ENCODE results near the gene KATNIP. TPM values are rescaled to one million over a fixed set of nuclear protein-coding genes. Genes with fewer than 3 reads are reported as not detected.
A peak's percentile ranks its signal among the peaks of the same experiment; 100 is the strongest.

Gene KATNIP
- total RNA-seq, 2 donors from 2014 or later: 16.0 to 23.7 TPM

GRCh38 chr16:27508476-27508875 lies 41.5 kb upstream of the KATNIP start:
- no peaks in the 10 kb centered on the region for H3K4me1 ChIP-seq (ENCODE audit: control insufficient read depth in 1 of 2, low read depth in 2 of 2)
- peaks cover 80% of the 10 kb centered on the region for H3K36me3 ChIP-seq
- TF ChIP-seq, protein P1, sequence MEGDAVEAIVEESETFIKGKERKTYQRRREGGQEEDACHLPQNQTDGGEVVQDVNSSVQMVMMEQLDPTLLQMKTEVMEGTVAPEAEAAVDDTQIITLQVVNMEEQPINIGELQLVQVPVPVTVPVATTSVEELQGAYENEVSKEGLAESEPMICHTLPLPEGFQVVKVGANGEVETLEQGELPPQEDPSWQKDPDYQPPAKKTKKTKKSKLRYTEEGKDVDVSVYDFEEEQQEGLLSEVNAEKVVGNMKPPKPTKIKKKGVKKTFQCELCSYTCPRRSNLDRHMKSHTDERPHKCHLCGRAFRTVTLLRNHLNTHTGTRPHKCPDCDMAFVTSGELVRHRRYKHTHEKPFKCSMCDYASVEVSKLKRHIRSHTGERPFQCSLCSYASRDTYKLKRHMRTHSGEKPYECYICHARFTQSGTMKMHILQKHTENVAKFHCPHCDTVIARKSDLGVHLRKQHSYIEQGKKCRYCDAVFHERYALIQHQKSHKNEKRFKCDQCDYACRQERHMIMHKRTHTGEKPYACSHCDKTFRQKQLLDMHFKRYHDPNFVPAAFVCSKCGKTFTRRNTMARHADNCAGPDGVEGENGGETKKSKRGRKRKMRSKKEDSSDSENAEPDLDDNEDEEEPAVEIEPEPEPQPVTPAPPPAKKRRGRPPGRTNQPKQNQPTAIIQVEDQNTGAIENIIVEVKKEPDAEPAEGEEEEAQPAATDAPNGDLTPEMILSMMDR (IDR thresholded peaks at IDR 0.05): no peak
- no peak overlapping the region for H3K4me3 ChIP-seq
- no peak overlapping the region for H3K27ac ChIP-seq
- DNase-seq (ENCODE audit: low spot score) (no peak), ATAC-seq (ENCODE audit: insufficient number of reproducible peaks, low FRiP score, low read depth) (no peak)
- no peaks in the 10 kb centered on the region for H3K27me3 ChIP-seq (replicated peaks; ENCODE audit: insufficient read depth)
- H3K9me3 ChIP-seq: no peaks in the 10 kb centered on the region

GRCh38 chr16:27511657-27512448 lies 38.1 kb upstream of the KATNIP start:
- Histone ChIP-seq H3K27me3 (replicated peaks; ENCODE audit: insufficient read depth) (no peaks in the 10 kb centered on the region), H3K4me1 (ENCODE audit: control insufficient read depth in 1 of 2, low read depth in 2 of 2) (no peaks in the 10 kb centered on the region), H3K4me3 (no peak overlapping the region), H3K9me3 (no peaks in the 10 kb centered on the region), H3K36me3 (peaks cover 49% of the 10 kb centered on the region), H3K27ac (no peak overlapping the region)
- TF ChIP-seq, protein P1 (IDR thresholded peaks at IDR 0.05): no peak
- no peak for DNase-seq (ENCODE audit: low spot score)
- ATAC-seq (ENCODE audit: insufficient number of reproducible peaks, low FRiP score, low read depth): no peak

- DNase-seq (ENCODE audit: low spot score) (no peak), ATAC-seq (ENCODE audit: insufficient number of reproducible peaks, low FRiP score, low read depth) (no peak)
- Histone ChIP-seq H3K4me1 (ENCODE audit: control insufficient read depth in 1 of 2, low read depth in 2 of 2) (no peaks in the 10 kb centered on the region), H3K27me3 (replicated peaks; ENCODE audit: insufficient read depth) (no peaks in the 10 kb centered on the region), H3K9me3 (no peaks in the 10 kb centered on the region), H3K36me3 (peaks cover 24% of the 10 kb centered on the region), H3K4me3 (no peak overlapping the region), H3K27ac (no peak overlapping the region)
- TF ChIP-seq, protein P1 (IDR thresholded peaks at IDR 0.05): no peak
Observed at GRCh38 chr16:27514806-27515205, 35.1 kb upstream of the KATNIP start.

DNA sequence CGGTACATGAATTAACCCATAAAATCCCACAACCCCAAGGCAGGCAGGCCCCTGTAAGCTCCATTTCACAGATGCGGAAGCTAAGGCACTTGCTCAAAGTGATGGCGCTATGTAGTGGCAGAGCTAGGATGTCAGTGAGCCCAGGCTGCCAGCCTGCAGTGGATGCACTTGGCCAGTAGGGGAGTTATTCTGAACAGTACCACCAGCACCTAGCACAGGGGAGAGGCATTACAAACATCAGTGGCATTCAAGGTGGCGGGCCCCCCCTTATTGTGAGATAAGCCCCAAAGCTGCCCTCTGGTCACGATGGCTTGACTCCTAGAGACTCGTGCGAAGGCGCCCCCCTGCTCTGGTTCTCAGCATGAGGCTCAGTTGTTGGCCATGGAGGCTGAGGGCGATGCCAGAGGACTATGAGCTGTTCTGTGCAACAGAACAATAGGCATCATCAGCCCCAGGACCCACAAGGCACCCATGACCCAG lies 34.0 kb upstream of the KATNIP start:
- DNase-seq (ENCODE audit: low spot score): no peak
- H3K9me3 ChIP-seq: no peaks in the 10 kb centered on the region
- TF ChIP-seq, protein P1 (IDR thresholded peaks at IDR 0.05): peak; percentile 40
- no peaks in the 10 kb centered on the region for H3K27me3 ChIP-seq (replicated peaks; ENCODE audit: insufficient read depth)
- H3K36me3 ChIP-seq: peaks cover 13% of the 10 kb centered on the region
- no peak overlapping the region for H3K27ac ChIP-seq
- H3K4me1 ChIP-seq (ENCODE audit: control insufficient read depth in 1 of 2, low read depth in 2 of 2): peaks cover 0 to 6% of the 10 kb centered on the region in 2 donors
- no peak overlapping the region for H3K4me3 ChIP-seq
- no peak for ATAC-seq (ENCODE audit: insufficient number of reproducible peaks, low FRiP score, low read depth)

DNA sequence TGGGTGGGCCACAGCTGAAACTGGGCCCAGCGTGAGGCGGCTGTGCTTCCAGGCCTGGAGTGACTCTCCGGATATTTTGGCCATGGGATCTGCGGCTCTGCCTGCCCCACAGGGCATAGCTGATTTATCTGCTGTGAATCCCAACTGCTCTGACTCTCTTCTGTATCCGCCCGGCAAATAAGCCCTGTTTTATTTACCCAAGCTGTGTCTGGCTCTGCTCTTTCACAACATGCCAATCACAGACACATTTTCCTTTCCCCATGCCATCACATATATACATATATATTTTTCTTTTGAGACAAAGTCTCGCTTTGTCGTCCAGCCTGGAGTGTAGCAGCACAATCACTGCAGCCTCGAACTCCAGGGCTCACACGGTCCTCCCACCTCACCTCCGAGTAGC lies 33.6 kb upstream of the KATNIP start:
- TF ChIP-seq, protein P1 (IDR thresholded peaks at IDR 0.05): no peak
- H3K27ac ChIP-seq: no peak overlapping the region
- ATAC-seq (ENCODE audit: insufficient number of reproducible peaks, low FRiP score, low read depth) (no peak), DNase-seq (ENCODE audit: low spot score) (no peak)
- H3K4me3 ChIP-seq: no peak overlapping the region
- H3K36me3 ChIP-seq: peaks cover 8% of the 10 kb centered on the region
- peaks cover 3 to 10% of the 10 kb centered on the region in 2 donors for H3K4me1 ChIP-seq (ENCODE audit: control insufficient read depth in 1 of 2, low read depth in 2 of 2)
- H3K27me3 ChIP-seq (replicated peaks; ENCODE audit: insufficient read depth): no peaks in the 10 kb centered on the region
- H3K9me3 ChIP-seq: no peaks in the 10 kb centered on the region

All from thoracic aorta (tissue), 2 donors.